CD14-positive monocyte (primary cell): ENCODE results near the gene C4orf36. TPM values are rescaled to one million over a fixed set of nuclear protein-coding genes. Genes with fewer than 3 reads are reported as not detected.

ENCODE experiments used
- DNase-seq, 3 donors: peaks; one replicate each; pipeline ENCODE4 v3.0.0-alpha.2; 2011 to 2022
- H2AFZ ChIP-seq: 2 replicates; pipeline ENCODE4 v1.6.0; 2012; ENCODE audit warnings: mild to moderate bottlenecking, low read depth, low read length, inconsistent platforms; ENCODE audit not compliant: insufficient read depth, poor library complexity, severe bottlenecking
- H3K27ac ChIP-seq, 2 donors: 1 replicate in 1 of 2; 2 replicates in 1 of 2; pipeline ENCODE4 v1.5.1; 2012 to 2013; ENCODE audit warnings: low read length in 2 of 2, control low read depth in 1 of 2, inconsistent platforms in 1 of 2, low read depth in 1 of 2, mild to moderate bottlenecking in 1 of 2
- H3K27me3 ChIP-seq, 2 donors: one replicate each; pipeline versions ENCODE4 v1.6.0 to v1.6.1; 2011 to 2013; ENCODE audit warnings: low read length in 2 of 2; ENCODE audit not compliant: control insufficient read depth in 2 of 2, insufficient read depth in 2 of 2
- H3K36me3 ChIP-seq, 2 donors: replicated peaks in 1 of 2; 1 replicate in 1 of 2; 2 replicates in 1 of 2; pipeline versions ENCODE4 v1.5.1 to v1.6.1; 2012 to 2013; ENCODE audit warnings: low read length in 2 of 2, control low read depth in 1 of 2, inconsistent platforms in 1 of 2, mild to moderate bottlenecking in 1 of 2; ENCODE audit not compliant: insufficient read depth in 2 of 2, control insufficient read depth in 1 of 2
- H3K4me1 ChIP-seq, 2 donors: 1 replicate in 1 of 2; 2 replicates in 1 of 2; pipeline versions ENCODE4 v1.5.1 to v1.6.1; 2012 to 2013; ENCODE audit warnings: low read length in 2 of 2, control low read depth in 1 of 2, inconsistent platforms in 1 of 2, mild to moderate bottlenecking in 1 of 2, moderate library complexity in 1 of 2; ENCODE audit not compliant: insufficient read depth in 2 of 2, control insufficient read depth in 1 of 2
- H3K4me2 ChIP-seq: replicated peaks from 2 replicates; pipeline ENCODE3; 2012; ENCODE audit warnings: low read length, moderate library complexity, mild to moderate bottlenecking; ENCODE audit not compliant: poor library complexity, severe bottlenecking; ENCODE audit errors: extremely low read depth
- H3K4me3 ChIP-seq, 3 experiments: fragments of 200-600 bp in 1 of 3; sonication (generic) in 1 of 3; replicated peaks in 1 of 3; 1 replicate in 2 of 3; 2 replicates in 1 of 3; pipeline ENCODE4 v1.5.1; 2011 to 2013; ENCODE audit warnings: low read length in 3 of 3, mild to moderate bottlenecking in 3 of 3, control low read depth in 2 of 3, low read depth in 2 of 3, inconsistent platforms in 1 of 3, moderate library complexity in 1 of 3
- H3K79me2 ChIP-seq: 2 replicates; pipeline ENCODE4 v1.6.0; 2012; ENCODE audit warnings: mild to moderate bottlenecking, control low read depth, inconsistent platforms, low read length, moderate library complexity; ENCODE audit not compliant: insufficient read depth
- H3K9ac ChIP-seq: 2 replicates; pipeline ENCODE4 v1.6.0; 2017; ENCODE audit warnings: low read length, mild to moderate bottlenecking; ENCODE audit not compliant: insufficient read depth, poor library complexity, severe bottlenecking
- H3K9me3 ChIP-seq, 2 donors: replicated peaks in 1 of 2; 1 replicate in 1 of 2; 2 replicates in 1 of 2; pipeline versions ENCODE4 v1.5.1 to v1.6.1; 2012 to 2013; ENCODE audit warnings: low read length in 2 of 2, control low read depth in 1 of 2; ENCODE audit not compliant: control insufficient read depth in 1 of 2, insufficient read depth in 1 of 2
- H4K20me1 ChIP-seq: 2 replicates; pipeline ENCODE4 v1.6.0; 2012; ENCODE audit warnings: mild to moderate bottlenecking, low read length, control low read depth, moderate library complexity; ENCODE audit not compliant: insufficient read depth
- H3K27ac Mint-ChIP-seq, 7 donors: one replicate each; pipeline ENCODE4 v1.8.0; 2020; ENCODE audit warnings: mild to moderate bottlenecking in 7 of 7, mixed read lengths in 7 of 7, moderate library complexity in 6 of 7, inconsistent platforms in 2 of 7
- H3K27me3 Mint-ChIP-seq, 3 donors: one replicate each; pipeline ENCODE4 v1.8.0; 2021 to 2022; ENCODE audit warnings: low read depth in 3 of 3, mild to moderate bottlenecking in 3 of 3, mixed read lengths in 3 of 3, moderate library complexity in 3 of 3, inconsistent platforms in 1 of 3
- H3K36me3 Mint-ChIP-seq, 2 donors: one replicate each; pipeline ENCODE4 v1.8.0; 2020; ENCODE audit warnings: mixed read lengths in 2 of 2, inconsistent platforms in 1 of 2, mild to moderate bottlenecking in 1 of 2
- H3K4me1 Mint-ChIP-seq: one replicate; pipeline ENCODE4 v1.8.0; 2020; ENCODE audit warnings: mild to moderate bottlenecking, mixed read lengths
- H3K4me3 Mint-ChIP-seq, 2 donors: one replicate each; pipeline ENCODE4 v1.8.0; 2020; ENCODE audit warnings: mild to moderate bottlenecking in 2 of 2, mixed read lengths in 2 of 2, moderate library complexity in 1 of 2
- H3K9me3 Mint-ChIP-seq, 7 donors: one replicate each; pipeline ENCODE4 v1.8.0; 2020 to 2022; ENCODE audit warnings: mixed read lengths in 7 of 7, mild to moderate bottlenecking in 6 of 7, moderate library complexity in 6 of 7, inconsistent platforms in 2 of 7
- WGBS: methylation state at CpG from one replicate; pipeline ENCODE4 v1.1.5; 2013; ENCODE audit warnings: missing lambda C conversion rate; ENCODE audit not compliant: insufficient coverage; 5-methylcytosine and 5-hydroxymethylcytosine counted together
- intact Hi-C, 2 donors: fragments of 100-400 bp; cut with micrococcal nuclease; formaldehyde crosslinking; loops; one replicate each; pipeline versions ENCODE4 v1.15.0 to v1.15.1; 2023
- polyA plus RNA-seq, 3 donors: library from polyadenylated mRNA; depleted of rRNA in 1 of 3; unstranded in 2 of 3; stranded (reverse) in 1 of 3; fragments of 300-500 nt in 2 of 3; fragments of >200 nt in 1 of 3; fragmentation: Illumina TruSeq in 2 of 3; gene quantifications; 1 replicate in 2 of 3; 2 replicates in 1 of 3; pipeline ENCODE4 v1.2.3, GENCODE V29; 2012 to 2021
- TF ChIP-seq, protein P1 (sequence below): fragments of 200-600 bp; IDR thresholded peaks from one replicate; pipeline ENCODE4 v1.8.0; 2022; ENCODE audit warnings: antibody characterized with exemption, mild to moderate bottlenecking

The C4orf36 gene
- polyA plus RNA-seq, 3 donors: 0.14 TPM; not detected in 2

DNA sequence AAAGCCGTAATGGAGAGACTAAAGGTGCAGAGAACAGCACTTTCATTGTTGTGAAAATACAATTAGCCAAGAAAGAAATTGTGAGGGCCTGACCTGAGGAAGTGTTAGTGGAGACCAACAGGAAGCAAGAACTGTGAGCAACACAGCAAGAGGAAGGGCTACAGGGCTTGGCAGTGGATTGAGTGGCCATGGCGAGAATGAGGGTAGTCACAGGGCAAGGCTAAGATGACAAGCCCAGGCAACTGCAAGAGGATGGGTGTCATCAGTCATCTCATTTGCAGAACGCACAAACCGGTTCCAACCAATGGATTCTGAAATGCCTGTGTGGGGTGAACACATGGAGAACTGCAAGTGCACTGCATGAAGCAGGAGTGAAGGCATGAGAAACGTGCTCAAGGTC is 46.6 kb downstream of the C4orf36 start:
- H3K4me1 ChIP-seq: no peaks in the 10 kb centered on the region
- TF ChIP-seq, protein P1, sequence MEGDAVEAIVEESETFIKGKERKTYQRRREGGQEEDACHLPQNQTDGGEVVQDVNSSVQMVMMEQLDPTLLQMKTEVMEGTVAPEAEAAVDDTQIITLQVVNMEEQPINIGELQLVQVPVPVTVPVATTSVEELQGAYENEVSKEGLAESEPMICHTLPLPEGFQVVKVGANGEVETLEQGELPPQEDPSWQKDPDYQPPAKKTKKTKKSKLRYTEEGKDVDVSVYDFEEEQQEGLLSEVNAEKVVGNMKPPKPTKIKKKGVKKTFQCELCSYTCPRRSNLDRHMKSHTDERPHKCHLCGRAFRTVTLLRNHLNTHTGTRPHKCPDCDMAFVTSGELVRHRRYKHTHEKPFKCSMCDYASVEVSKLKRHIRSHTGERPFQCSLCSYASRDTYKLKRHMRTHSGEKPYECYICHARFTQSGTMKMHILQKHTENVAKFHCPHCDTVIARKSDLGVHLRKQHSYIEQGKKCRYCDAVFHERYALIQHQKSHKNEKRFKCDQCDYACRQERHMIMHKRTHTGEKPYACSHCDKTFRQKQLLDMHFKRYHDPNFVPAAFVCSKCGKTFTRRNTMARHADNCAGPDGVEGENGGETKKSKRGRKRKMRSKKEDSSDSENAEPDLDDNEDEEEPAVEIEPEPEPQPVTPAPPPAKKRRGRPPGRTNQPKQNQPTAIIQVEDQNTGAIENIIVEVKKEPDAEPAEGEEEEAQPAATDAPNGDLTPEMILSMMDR: no peak
- H3K4me3 ChIP-seq: no peak overlapping the region
- no peak overlapping the region for H2AFZ ChIP-seq
- no peaks in the 10 kb centered on the region for H3K79me2 ChIP-seq
- Mint-ChIP-seq H3K27me3 (peaks cover 0 to 2% (median 0%) of the 10 kb centered on the region in 3 donors), H3K9me3 (peaks cover 0 to 11% (median 2%) of the 10 kb centered on the region in 7 donors), H3K4me1 (peaks cover 5% of the 10 kb centered on the region), H3K4me3 (no peak overlapping the region), H3K27ac (peak overlapping the region in 1 of 7 donors; percentile 35), H3K36me3 (no peaks in the 10 kb centered on the region)
- DNase-seq: no peak
- no peaks in the 10 kb centered on the region for H3K27me3 ChIP-seq
- no peaks in the 10 kb centered on the region for H4K20me1 ChIP-seq
- H3K27ac ChIP-seq: no peak overlapping the region
- no peaks in the 10 kb centered on the region for H3K9me3 ChIP-seq
- H3K9ac ChIP-seq: no peak overlapping the region
- WGBS: 98% methylated on average over 5 of the region's 5 CpGs
- intact Hi-C loops: no loop called here
- no peaks in the 10 kb centered on the region for H3K36me3 ChIP-seq
- H3K4me2 ChIP-seq: no peak overlapping the region

DNA sequence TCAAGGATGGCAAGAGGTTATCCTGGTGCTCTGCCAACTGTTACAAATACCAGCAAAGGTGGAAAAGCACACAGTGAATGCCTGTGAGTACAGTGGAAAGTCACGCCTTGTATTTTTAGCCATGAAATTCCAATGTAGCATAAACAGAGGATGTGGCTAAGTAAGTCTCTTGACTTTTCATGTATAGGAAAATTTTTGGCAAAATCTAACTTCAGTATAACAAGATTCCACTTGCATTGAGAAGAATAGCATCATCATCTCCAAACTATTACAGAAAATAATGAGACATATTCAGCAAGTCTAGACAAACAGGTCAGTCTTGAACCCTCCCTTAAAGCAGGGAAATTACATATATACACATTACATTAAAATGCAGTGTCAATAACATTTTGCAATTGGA is 50.9 kb downstream of the C4orf36 start:
- DNase-seq: no peak
- intact Hi-C loops: no loop called here
- no peaks in the 10 kb centered on the region for H3K79me2 ChIP-seq
- H3K36me3 Mint-ChIP-seq: no peaks in the 10 kb centered on the region
- H3K4me3 Mint-ChIP-seq: no peak overlapping the region
- no peak overlapping the region for H2AFZ ChIP-seq
- no peaks in the 10 kb centered on the region for H3K36me3 ChIP-seq
- TF ChIP-seq, protein P1: no peak
- no peaks in the 10 kb centered on the region for H3K27me3 ChIP-seq
- no peak overlapping the region for H3K27ac Mint-ChIP-seq
- H3K4me1 Mint-ChIP-seq: peaks cover 5% of the 10 kb centered on the region
- H3K4me2 ChIP-seq: no peak overlapping the region
- H3K27ac ChIP-seq: no peak overlapping the region
- H3K4me1 ChIP-seq: no peaks in the 10 kb centered on the region
- 100% methylated on average over 1 of the region's 1 CpG for WGBS
- peaks cover 0 to 14% (median under 1%) of the 10 kb centered on the region in 7 donors for H3K9me3 Mint-ChIP-seq
- no peaks in the 10 kb centered on the region for H4K20me1 ChIP-seq
- peaks cover 0 to 1% (median 1%) of the 10 kb centered on the region in 3 donors for H3K27me3 Mint-ChIP-seq
- H3K9ac ChIP-seq: no peak overlapping the region
- H3K4me3 ChIP-seq: no peak overlapping the region
- H3K9me3 ChIP-seq: no peaks in the 10 kb centered on the region
